DOHH2 (cell line): ENCODE data around the gene PRKAR2A.
"Not testable (repeated sequence)": the region's sequence is repeated elsewhere in the genome, so short reads cannot be mapped to it uniquely, and the experiment has no call there.

Experiments
- H3F3A ChIP-seq: fragments of 200-600 bp; sonication (generic), shearing (Covaris generic); 2 replicates; pipeline ENCODE4 v1.6.0; 2016; ENCODE audit warnings: antibody characterized with exemption, mild to moderate bottlenecking; ENCODE audit not compliant: control insufficient read depth, insufficient read depth
- H3K27ac ChIP-seq: fragments of 200-600 bp; sonication (generic); 2 replicates; pipeline ENCODE4 v1.5.1; 2014; ENCODE audit warnings: low read depth, mild to moderate bottlenecking, low read length, moderate library complexity
- H3K27me3 ChIP-seq: fragments of 200-600 bp; sonication (generic); 2 replicates; pipeline ENCODE4 v1.6.1; 2014; ENCODE audit warnings: mild to moderate bottlenecking, low read length, mixed read lengths; ENCODE audit not compliant: control insufficient read depth
- H3K36me3 ChIP-seq: fragments of 200-600 bp; sonication (generic); 2 replicates; pipeline ENCODE4 v1.6.1; 2014; ENCODE audit warnings: mild to moderate bottlenecking, low read length, moderate library complexity, mixed read lengths; ENCODE audit not compliant: control insufficient read depth
- H3K4me1 ChIP-seq: fragments of 200-600 bp; sonication (generic); 2 replicates; pipeline ENCODE4 v1.6.1; 2014; ENCODE audit warnings: mild to moderate bottlenecking, low read length, mixed read lengths; ENCODE audit not compliant: control insufficient read depth
- H3K4me2 ChIP-seq: fragments of 200-600 bp; sonication (generic); 2 replicates; pipeline ENCODE4 v1.6.0; 2014; ENCODE audit warnings: mild to moderate bottlenecking, low read length, moderate library complexity
- H3K4me3 ChIP-seq: fragments of 200-600 bp; sonication (generic); 2 replicates; pipeline ENCODE4 v1.5.1; 2014; ENCODE audit warnings: mild to moderate bottlenecking, low read length, mixed read lengths
- H3K79me2 ChIP-seq: fragments of 200-600 bp; sonication (generic); 2 replicates; pipeline ENCODE4 v1.6.1; 2014; ENCODE audit warnings: mild to moderate bottlenecking, low read length, mixed read lengths; ENCODE audit not compliant: control insufficient read depth
- H3K9me2 ChIP-seq: fragments of 200-600 bp; sonication (generic); replicated peaks from 2 replicates; pipeline ENCODE4 v1.6.1; 2014; ENCODE audit warnings: mild to moderate bottlenecking, low read length, mixed read lengths; ENCODE audit not compliant: control insufficient read depth
- H3K9me3 ChIP-seq: fragments of 200-600 bp; sonication (generic); 2 replicates; pipeline ENCODE4 v1.6.1; 2014; ENCODE audit warnings: antibody characterized with exemption, low read length, mixed read lengths; ENCODE audit not compliant: control insufficient read depth, insufficient read depth
- H4K20me1 ChIP-seq: fragments of 200-600 bp; sonication (generic); 2 replicates; pipeline ENCODE4 v1.6.0; 2014; ENCODE audit warnings: low read depth, mild to moderate bottlenecking, antibody characterized with exemption, low read length, moderate library complexity; ENCODE audit not compliant: control insufficient read depth, insufficient read depth
- CTCF ChIP-seq: fragments of 200-600 bp; sonication (generic); IDR thresholded peaks from one replicate; pipeline ENCODE4 v1.5.1; 2014; ENCODE audit warnings: antibody characterized with exemption, mild to moderate bottlenecking, low read depth, low read length; ENCODE audit not compliant: poor library complexity, severe bottlenecking
- EZH2phosphoT487 ChIP-seq: fragments of 200-600 bp; sonication (generic); IDR thresholded peaks from 2 replicates; pipeline ENCODE4 v1.6.1; 2017; ENCODE audit warnings: borderline replicate concordance, mild to moderate bottlenecking, antibody characterized with exemption, low read length, moderate library complexity, mixed read lengths

PRKAR2A gene

GRCh38 chr3:48723725-48724124 lies 123.9 kb downstream of the PRKAR2A start:
- Histone ChIP-seq H3K9me2 (no peaks in the 10 kb centered on the region), H3K9me3 (no peaks in the 10 kb centered on the region), H4K20me1 (no peaks in the 10 kb centered on the region), H3K27me3 (no peaks in the 10 kb centered on the region), H3K36me3 (no peaks in the 10 kb centered on the region), H3K4me1 (no peaks in the 10 kb centered on the region), H3F3A (no peaks in the 10 kb centered on the region), H3K4me2 (no peak overlapping the region), H3K4me3 (no peak overlapping the region), H3K79me2 (no peaks in the 10 kb centered on the region), H3K27ac (no peak overlapping the region)
- TF ChIP-seq CTCF (no peak), EZH2phosphoT487 (no peak)

- H3K27ac ChIP-seq, H3K9me2 ChIP-seq, H3K4me1 ChIP-seq, H3K4me2 ChIP-seq, H3K36me3 ChIP-seq, H3F3A ChIP-seq, H3K27me3 ChIP-seq, H4K20me1 ChIP-seq, H3K9me3 ChIP-seq, H3K79me2 ChIP-seq, H3K4me3 ChIP-seq: not testable (repeated sequence)
These were observed 124.4 kb downstream of the PRKAR2A start for GRCh38 chr3:48723293-48723692.

GRCh38 chr3:48716982-48717746 lies 130.5 kb downstream of the PRKAR2A start, which contains the start of gene IP6K2:
IP6K2 (minus strand) TSS chr3:48717221; CDS start chr3:48695291, 21,930 bp downstream.
- H4K20me1 ChIP-seq: peaks cover 3% of the 10 kb centered on the region; the same call in 1 of the 2 replicates
- no peaks in the 10 kb centered on the region for H3K9me3 ChIP-seq
- TF ChIP-seq CTCF: no peak
- TF ChIP-seq EZH2phosphoT487: no peak
- peak within 1 kb of the TSS; percentile 98 for H3K4me3 ChIP-seq
- peak within 1 kb of the TSS; percentile 54 for H3K27ac ChIP-seq
- H3K4me2 ChIP-seq: peak within 1 kb of the TSS; percentile 91
- no peaks in the 10 kb centered on the region for H3F3A ChIP-seq
- H3K36me3 ChIP-seq: peaks cover 42% of the 10 kb centered on the region
- H3K27me3 ChIP-seq: no peaks in the 10 kb centered on the region
- no peaks in the 10 kb centered on the region for H3K9me2 ChIP-seq
- peaks cover 49% of the 10 kb centered on the region for H3K79me2 ChIP-seq
- H3K4me1 ChIP-seq: peaks cover 19% of the 10 kb centered on the region

GRCh38 chr3:48716508-48716981 lies 131.1 kb downstream of the PRKAR2A start:
- peak overlapping the region; percentile 54 for H3K27ac ChIP-seq
- H3K79me2 ChIP-seq: peaks cover 55% of the 10 kb centered on the region
- TF ChIP-seq CTCF (no peak), EZH2phosphoT487 (no peak)
- no peaks in the 10 kb centered on the region for H3K9me3 ChIP-seq
- H4K20me1 ChIP-seq: peaks cover 3% of the 10 kb centered on the region; the same call in 1 of the 2 replicates
- no peaks in the 10 kb centered on the region for H3K27me3 ChIP-seq
- no peaks in the 10 kb centered on the region for H3F3A ChIP-seq
- H3K9me2 ChIP-seq: no peaks in the 10 kb centered on the region
- H3K4me3 ChIP-seq: peak overlapping the region; percentile 98
- peaks cover 19% of the 10 kb centered on the region for H3K4me1 ChIP-seq
- H3K36me3 ChIP-seq: peaks cover 45% of the 10 kb centered on the region
- peak overlapping the region; percentile 63 for H3K4me2 ChIP-seq
